ENCODE measurements around the gene ITGAX. TPM values are rescaled to one million over a fixed set of nuclear protein-coding genes. Genes with fewer than 3 reads are reported as not detected.

Gene ITGAX
- total and polyA plus RNA-seq, 2 of the 8 experiments (the other 6 are each of a cell fraction or from before 2014, with no cell fraction given), result 0.30 TPM; not detected in 1

DNA sequence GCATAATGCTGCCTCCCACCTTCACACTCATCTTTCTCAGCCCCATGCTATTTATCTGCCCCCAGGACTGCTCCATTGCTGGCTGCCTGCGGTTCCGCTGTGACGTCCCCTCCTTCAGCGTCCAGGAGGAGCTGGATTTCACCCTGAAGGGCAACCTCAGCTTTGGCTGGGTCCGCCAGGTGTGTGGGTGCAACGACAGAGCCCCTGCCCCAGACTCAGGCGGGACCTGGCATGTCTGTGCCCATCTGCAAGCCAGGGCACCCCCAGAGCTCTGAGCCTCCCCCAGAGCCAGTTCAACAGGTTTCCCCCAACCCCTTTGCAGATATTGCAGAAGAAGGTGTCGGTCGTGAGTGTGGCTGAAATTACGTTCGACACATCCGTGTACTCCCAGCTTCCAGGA lies 25.2 kb downstream of the ITGAX start:
- Histone ChIP-seq H3K9me3 (ENCODE audit: insufficient read depth in 2 of 2, low read depth in 1 of 2, low read length in 1 of 2) (no peaks in the 10 kb centered on the region), H2BK20ac (ENCODE audit: low read length) (no peak overlapping the region), H4K5ac (ENCODE audit: insufficient read length, low read depth, low read length) (no peak overlapping the region), H2BK5ac (ENCODE audit: low read depth, low read length) (no peak overlapping the region), H3K79me1 (ENCODE audit: low read depth, low read length) (no peaks in the 10 kb centered on the region), H2BK15ac (ENCODE audit: low read length) (no peak overlapping the region), H3K27me3 (replicated peaks in 1 of 4; ENCODE audit: control insufficient read depth in 3 of 4, extremely low read depth in 1 of 4, insufficient read depth in 3 of 4, low read length in 3 of 4) (no peaks in the 10 kb centered on the region), H2BK120ac (replicated peaks; ENCODE audit: low read depth, low read length) (no peak overlapping the region), H3K56ac (replicated peaks; ENCODE audit: insufficient read length, low read depth, low read length) (no peak overlapping the region), H4K20me1 (replicated peaks in 1 of 2; ENCODE audit: control insufficient read depth in 1 of 2, insufficient read depth in 2 of 2, low read length in 2 of 2) (peaks cover 0 to 2% of the 10 kb centered on the region in 2 experiments), H3K79me2 (ENCODE audit: control insufficient read depth in 1 of 2, insufficient read depth in 2 of 2, low read length in 2 of 2) (no peaks in the 10 kb centered on the region), H3K14ac (ENCODE audit: insufficient read length) (no peak overlapping the region), H2AK5ac (ENCODE audit: low read depth, low read length) (no peak overlapping the region), H3K23ac (ENCODE audit: insufficient read length) (no peak overlapping the region), H3K9ac (replicated peaks in 1 of 4; ENCODE audit: extremely low read depth in 1 of 4, low read depth in 3 of 4, low read length in 3 of 4) (no peak overlapping the region), H4K91ac (replicated peaks; ENCODE audit: insufficient read length, low read length) (no peak overlapping the region), H4K8ac (ENCODE audit: extremely low read depth, insufficient read depth, low read length) (no peak overlapping the region), H3K4ac (replicated peaks; ENCODE audit: insufficient read length, low read depth, low read length) (no peak overlapping the region), H2AFZ (ENCODE audit: low read length) (no peak overlapping the region), H3K18ac (ENCODE audit: extremely low read depth, low read length) (no peak overlapping the region), H3K4me1 (replicated peaks in 1 of 4; ENCODE audit: control insufficient read depth in 3 of 4, insufficient read depth in 4 of 4, low read length in 3 of 4) (peaks cover 0 to 1% (median 0%) of the 10 kb centered on the region in 4 experiments; a peak in 2 of 7 replicates), H3K36me3 (ENCODE audit: control insufficient read depth in 2 of 4, insufficient read depth in 4 of 4, low read length in 3 of 4) (no peaks in the 10 kb centered on the region), H3K23me2 (ENCODE audit: low read depth, low read length) (no peaks in the 10 kb centered on the region), H3K4me3 (ENCODE audit: extremely low read depth in 1 of 4, insufficient read depth in 2 of 4, low read depth in 3 of 4, low read length in 4 of 4) (no peak overlapping the region), H2BK12ac (ENCODE audit: low read depth, low read length) (no peak overlapping the region), H3K27ac (ENCODE audit: low read depth, low read length) (no peak overlapping the region), H3K4me2 (ENCODE audit: insufficient read depth in 1 of 2, low read depth in 2 of 2, low read length in 2 of 2) (no peak overlapping the region)
- POLR2A ChIA-PET (ENCODE audit: partially characterized antibody), result interaction anchor here (1.3 to 1.6 kb wide), 2 partner anchors 164 to 200 kb away, joined by 3 to 4 read pairs; partner anchors contain the start of gene PYDC1
- WGBS, 2 experiments (ENCODE audit: extremely low coverage in 1 of 2, insufficient coverage in 1 of 2, insufficient read length in 1 of 2, insufficient replicate concordance in 2 of 2, low coverage in 1 of 2, low lambda C conversion rate in 2 of 2, missing lambda C conversion rate in 1 of 2), result 88% methylated on average over 12 of the region's 12 CpGs; no CpG with 5 or more reads in 1 of the 2 experiments
- CTCF ChIA-PET (ENCODE audit: partially characterized antibody), result interaction anchor here (0.9 to 2.0 kb wide), 6 partner anchors 11 to 189 kb away, joined by 3 to 4 read pairs (median 3); no protein-coding TSS in a partner anchor
- DNase-seq (ENCODE audit: low read depth in 1 of 2, low spot score in 2 of 2), result no peak
- TF ChIP-seq EP300 (IDR thresholded peaks at IDR 0.05; ENCODE audit: borderline replicate concordance in 1 of 2, low read depth in 2 of 2, low read length in 2 of 2) (no peak), KDM1A (IDR thresholded peaks at IDR 0.05; ENCODE audit: borderline replicate concordance, low read length) (no peak), ZNF274 (IDR thresholded peaks at IDR 0.05; ENCODE audit: borderline replicate concordance, extremely low read depth, low read length) (no peak), CEBPB (IDR thresholded peaks at IDR 0.05; ENCODE audit: low read depth, low read length) (no peak), GABPA (IDR thresholded peaks at IDR 0.05; ENCODE audit: borderline replicate concordance, insufficient read depth, low read length) (no peak), SIX5 (IDR thresholded peaks at IDR 0.05; ENCODE audit: low read depth, low read length) (no peak), SIN3A (conservative IDR thresholded peaks at IDR 0.05 in 1 of 2, IDR thresholded peaks at IDR 0.05 in 1 of 2; ENCODE audit: low read depth in 1 of 2, low read length in 2 of 2) (no peak), POLR2A (IDR thresholded peaks at IDR 0.05; ENCODE audit: control extremely low read depth in 1 of 2, low read depth in 2 of 2, low read length in 2 of 2) (no peak), BRCA1 (IDR thresholded peaks at IDR 0.05; ENCODE audit: low read depth, low read length) (no peak), JUN (IDR thresholded peaks at IDR 0.05; ENCODE audit: low read depth, low read length) (no peak), SAP30 (IDR thresholded peaks at IDR 0.05; ENCODE audit: insufficient read depth, insufficient replicate concordance, low read length) (no peak), KDM4A (IDR thresholded peaks at IDR 0.05; ENCODE audit: low read depth, low read length, severe bottlenecking) (no peak), SP2 (IDR thresholded peaks at IDR 0.05; ENCODE audit: low read length) (no peak)
- TF ChIP-seq, protein P1, sequence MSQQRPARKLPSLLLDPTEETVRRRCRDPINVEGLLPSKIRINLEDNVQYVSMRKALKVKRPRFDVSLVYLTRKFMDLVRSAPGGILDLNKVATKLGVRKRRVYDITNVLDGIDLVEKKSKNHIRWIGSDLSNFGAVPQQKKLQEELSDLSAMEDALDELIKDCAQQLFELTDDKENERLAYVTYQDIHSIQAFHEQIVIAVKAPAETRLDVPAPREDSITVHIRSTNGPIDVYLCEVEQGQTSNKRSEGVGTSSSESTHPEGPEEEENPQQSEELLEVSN (IDR thresholded peaks at IDR 0.05), result no peak
- FAIRE-seq, result no peak

Data from H1 (cell line).